ENCODE results near the gene KBTBD13. TPM values are rescaled to one million over a fixed set of nuclear protein-coding genes. Genes with fewer than 3 reads are reported as not detected.
A peak's percentile ranks its signal among the peaks of the same experiment; 100 is the strongest.
"Not testable (repeated sequence)": the region's sequence is repeated elsewhere in the genome, so short reads cannot be mapped to it uniquely, and the experiment has no call there.

The KBTBD13 gene
- under 1 TPM; 0.06 to 0.11 (median 0.09) TPM for polyA plus RNA-seq (ENCODE audit: insufficient read length in 4 of 4)

GRCh38 chr15:65076486-65077290 is at the start of gene KBTBD13:
Gene KBTBD13 (plus strand): TSS chr15:65076746. CDS start chr15:65076816, 70 bp downstream.
- DNase-seq (ENCODE audit: low read depth in 4 of 4, low spot score in 3 of 4), result no peak

GRCh38 chr15:65026756-65027155 is 49.8 kb upstream of the KBTBD13 start:
- DNase-seq (ENCODE audit: low read depth in 4 of 4, low spot score in 3 of 4), result no peak

- DNase-seq (ENCODE audit: low read depth in 4 of 4, low spot score in 3 of 4), result no peak
These were observed 49.0 kb upstream of the KBTBD13 start for GRCh38 chr15:65027593-65027992.

DNA sequence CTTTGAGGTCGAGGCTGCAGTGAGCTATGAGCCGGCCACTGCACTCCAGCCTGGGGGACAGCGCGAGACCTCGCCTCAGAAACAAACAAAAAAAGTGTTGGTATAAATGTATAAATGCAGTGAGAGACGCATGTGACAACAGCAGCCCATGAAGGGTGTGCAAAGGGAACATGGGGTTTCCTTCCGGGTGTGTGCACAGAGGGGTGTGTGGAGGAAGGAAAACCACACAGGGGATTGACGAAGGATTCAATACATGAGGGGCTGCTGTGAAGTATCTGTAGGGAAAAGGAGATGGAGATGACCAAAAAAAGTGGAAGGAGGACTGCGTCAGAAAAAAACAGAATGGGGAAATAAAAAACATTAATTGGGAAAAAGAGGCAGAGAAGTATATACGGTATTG is 48.2 kb upstream of the KBTBD13 start:
- no peak for DNase-seq (ENCODE audit: low read depth in 4 of 4, low spot score in 3 of 4)

- peak in 3 of 4 donors; percentile 75 to 79 (median 78) for DNase-seq (ENCODE audit: low read depth in 4 of 4, low spot score in 3 of 4)
These were observed 47.4 kb upstream of the KBTBD13 start, which contains the start of gene MTFMT for GRCh38 chr15:65028921-65029735. Gene MTFMT (minus strand): TSS chr15:65029639. CDS start chr15:65029613, 26 bp downstream.

GRCh38 chr15:65029736-65030208 is 46.8 kb upstream of the KBTBD13 start:
- no peak for DNase-seq (ENCODE audit: low read depth in 4 of 4, low spot score in 3 of 4)

DNA sequence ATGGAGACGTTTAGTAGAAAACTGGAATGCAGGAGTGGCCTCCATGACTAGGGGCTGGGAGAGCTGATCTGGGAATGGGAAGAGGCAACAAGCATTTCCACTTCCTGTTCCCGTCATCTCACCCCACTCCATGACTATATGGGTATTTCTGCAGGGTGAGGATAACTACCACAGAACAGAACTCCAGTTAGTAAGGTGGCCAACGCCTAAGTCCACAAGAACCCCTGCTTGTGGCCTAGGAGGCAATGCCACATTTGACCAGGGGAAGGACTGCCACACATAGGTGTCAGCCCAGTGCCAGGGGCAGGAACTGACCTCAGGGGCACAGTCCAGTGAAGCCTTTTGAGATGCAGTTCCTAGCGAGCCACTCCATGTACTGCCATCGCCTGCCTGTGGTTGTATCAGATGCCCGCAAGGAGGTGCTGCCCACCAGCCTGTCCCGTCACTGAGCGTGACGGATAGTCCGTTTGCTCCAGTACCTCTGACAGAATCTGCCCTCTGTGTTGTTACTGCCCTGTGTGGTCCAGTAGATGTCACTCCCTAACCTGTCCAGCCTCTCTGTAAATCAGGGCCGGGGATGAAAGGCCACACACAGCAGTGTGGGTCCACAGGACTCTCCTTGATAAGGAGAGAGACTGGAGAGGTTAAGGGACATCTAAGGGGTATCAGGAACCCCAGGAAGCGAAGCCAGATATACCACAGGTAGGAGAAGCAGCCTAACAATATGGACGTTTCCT is 43.6 kb upstream of the KBTBD13 start:
- DNase-seq (ENCODE audit: low read depth in 4 of 4, low spot score in 3 of 4), result no peak

- no peak for DNase-seq (ENCODE audit: low read depth in 4 of 4, low spot score in 3 of 4)
These were observed 42.8 kb upstream of the KBTBD13 start for GRCh38 chr15:65033659-65034269.

DNA sequence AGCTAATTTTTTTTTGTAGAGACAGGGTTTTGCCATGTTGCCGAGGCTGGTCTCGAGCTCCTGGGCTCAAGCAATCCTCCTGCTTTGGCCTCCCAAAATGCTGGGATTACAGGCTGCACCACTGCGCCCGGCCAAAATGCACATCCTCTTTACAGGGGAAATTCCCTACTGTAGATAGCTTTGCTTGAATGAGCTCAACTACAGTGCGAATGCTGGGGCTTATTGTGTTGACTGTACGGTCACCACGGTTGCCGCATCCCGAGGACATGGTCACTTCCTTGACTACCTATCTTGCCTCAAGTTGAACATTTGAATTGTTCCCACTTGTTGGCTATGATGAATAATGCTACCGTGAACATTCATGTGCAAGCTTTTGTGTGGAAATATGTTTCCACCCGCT is 41.8 kb upstream of the KBTBD13 start:
- DNase-seq (ENCODE audit: low read depth in 4 of 4, low spot score in 3 of 4), result no peak

- no peak for DNase-seq (ENCODE audit: low read depth in 4 of 4, low spot score in 3 of 4)
These were observed 39.2 kb upstream of the KBTBD13 start for GRCh38 chr15:65037309-65037708.

- DNase-seq (ENCODE audit: low read depth in 4 of 4, low spot score in 3 of 4), result no peak
These were observed 38.1 kb upstream of the KBTBD13 start for GRCh38 chr15:65038428-65038827.

DNA sequence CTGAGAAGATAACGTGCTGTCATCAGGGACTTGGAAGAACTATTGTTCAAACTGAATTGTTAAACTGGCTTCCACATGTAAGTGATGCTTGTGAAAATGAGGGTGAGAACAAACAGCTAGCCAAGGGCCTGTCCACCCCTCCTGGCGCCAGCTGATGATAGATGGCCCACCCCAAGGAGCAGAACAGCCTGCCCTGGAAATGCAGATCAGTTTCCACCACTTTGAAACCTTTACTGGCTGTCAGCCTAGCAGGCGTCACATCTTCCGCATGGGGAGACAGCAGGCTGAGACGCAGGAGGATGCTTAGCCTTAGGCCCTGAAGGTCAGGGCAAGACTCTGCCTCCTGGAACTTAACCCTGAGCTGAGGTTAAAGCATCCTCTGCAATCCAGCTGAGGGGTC is 37.7 kb upstream of the KBTBD13 start:
- no peak for DNase-seq (ENCODE audit: low read depth in 4 of 4, low spot score in 3 of 4)

GRCh38 chr15:65040461-65040860 is 36.1 kb upstream of the KBTBD13 start:
- no peak for DNase-seq (ENCODE audit: low read depth in 4 of 4, low spot score in 3 of 4)

GRCh38 chr15:65041787-65042186 is 34.8 kb upstream of the KBTBD13 start:
- no peak for DNase-seq (ENCODE audit: low read depth in 4 of 4, low spot score in 3 of 4)

DNA sequence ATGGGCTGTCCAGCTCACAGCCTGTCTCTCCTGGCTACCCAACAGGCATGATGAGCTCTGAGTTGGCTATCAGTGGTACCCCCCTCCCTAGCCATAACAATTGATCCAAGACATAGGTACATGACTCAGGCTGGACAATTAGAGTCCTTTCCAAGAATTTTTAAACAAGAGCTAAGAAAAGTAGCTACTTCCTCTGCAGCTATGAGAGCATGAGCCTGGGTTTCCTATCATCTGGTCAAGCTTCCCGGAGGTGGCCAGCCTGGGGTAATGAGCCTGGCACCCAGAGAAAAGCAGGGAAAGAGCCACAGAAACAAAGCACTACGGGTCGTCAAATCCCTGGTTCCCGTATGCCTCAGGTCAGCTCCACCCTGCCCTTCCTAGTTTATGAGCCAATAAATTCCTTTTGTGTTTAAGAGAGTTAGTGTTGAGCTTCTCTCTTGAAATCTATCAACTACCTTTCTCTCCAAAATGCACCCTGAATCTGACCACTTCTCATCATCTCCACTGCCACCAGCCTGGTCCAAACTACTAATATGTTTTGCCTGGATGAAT is 33.7 kb upstream of the KBTBD13 start:
- DNase-seq (ENCODE audit: low read depth in 4 of 4, low spot score in 3 of 4), result no peak

- DNase-seq (ENCODE audit: low read depth in 4 of 4, low spot score in 3 of 4), result not testable (repeated sequence)
These were observed 32.3 kb upstream of the KBTBD13 start for GRCh38 chr15:65044218-65044617.

- no peak for DNase-seq (ENCODE audit: low read depth in 4 of 4, low spot score in 3 of 4)
These were observed 31.6 kb upstream of the KBTBD13 start, which contains the start of gene SLC51B for GRCh38 chr15:65044724-65045481. Gene SLC51B (plus strand): TSS chr15:65045387. CDS start chr15:65050005, 4,618 bp downstream.

- DNase-seq (ENCODE audit: low read depth in 4 of 4, low spot score in 3 of 4), result no peak
These were observed 28.3 kb upstream of the KBTBD13 start for GRCh38 chr15:65048241-65048640.

- DNase-seq (ENCODE audit: low read depth in 4 of 4, low spot score in 3 of 4), result peak in 3 of 4 donors; percentile 74 to 84 (median 81)
These were observed 27.1 kb upstream of the KBTBD13 start for GRCh38 chr15:65049418-65049840.

All from right renal pelvis (tissue), 4 donors.